OCI-LY3 (cell line): ENCODE results near the gene COMMD4.

ENCODE experiments used
- EZH2phosphoT487 ChIP-seq: fragments of 200-600 bp; shearing (Covaris generic); IDR thresholded peaks from 2 replicates; pipeline ENCODE4 v1.6.1; 2018; ENCODE audit warnings: antibody characterized with exemption, mixed run types, low read depth
- TF ChIP-seq, protein P1 (sequence below): fragments of 200-600, 300-600 bp; sonication (generic); IDR thresholded peaks from 2 replicates; pipeline ENCODE4 v1.5.1; 2014; ENCODE audit warnings: antibody characterized with exemption, low read length, low read depth

DNA sequence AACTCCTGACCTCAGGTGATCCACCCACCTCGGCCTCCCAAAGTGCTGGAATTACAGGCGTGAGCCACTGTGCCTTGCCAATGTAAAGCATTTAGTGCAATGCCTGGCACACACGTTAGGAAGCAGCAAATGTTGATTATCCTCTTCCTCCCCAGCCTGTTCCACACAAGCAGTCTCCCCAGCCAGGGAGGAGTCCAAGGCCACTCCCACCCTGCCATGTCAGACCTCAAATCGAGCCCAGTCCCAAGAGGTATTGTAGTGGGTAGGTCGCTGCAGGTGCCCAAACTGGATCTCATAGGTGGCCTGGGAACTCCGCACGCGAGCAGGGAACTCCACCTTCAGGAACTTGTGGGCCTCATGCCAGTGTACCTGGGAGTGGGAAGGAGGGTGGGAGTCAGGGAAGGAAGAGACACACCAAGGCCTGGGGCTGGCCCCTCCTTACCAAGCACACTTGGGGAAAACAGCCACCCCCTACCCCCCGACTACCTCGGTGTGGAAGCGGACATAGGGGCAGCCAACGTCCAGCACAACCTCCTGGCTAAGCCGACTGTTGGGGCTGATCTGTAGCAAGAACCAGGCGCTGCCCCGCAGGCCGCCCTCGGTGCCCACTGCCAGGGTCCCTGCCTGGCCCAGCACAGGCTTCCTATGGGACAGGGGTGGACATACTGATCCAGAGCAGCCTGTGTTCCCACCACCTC is 22.3 kb downstream of the COMMD4 start:
- TF ChIP-seq, protein P1, sequence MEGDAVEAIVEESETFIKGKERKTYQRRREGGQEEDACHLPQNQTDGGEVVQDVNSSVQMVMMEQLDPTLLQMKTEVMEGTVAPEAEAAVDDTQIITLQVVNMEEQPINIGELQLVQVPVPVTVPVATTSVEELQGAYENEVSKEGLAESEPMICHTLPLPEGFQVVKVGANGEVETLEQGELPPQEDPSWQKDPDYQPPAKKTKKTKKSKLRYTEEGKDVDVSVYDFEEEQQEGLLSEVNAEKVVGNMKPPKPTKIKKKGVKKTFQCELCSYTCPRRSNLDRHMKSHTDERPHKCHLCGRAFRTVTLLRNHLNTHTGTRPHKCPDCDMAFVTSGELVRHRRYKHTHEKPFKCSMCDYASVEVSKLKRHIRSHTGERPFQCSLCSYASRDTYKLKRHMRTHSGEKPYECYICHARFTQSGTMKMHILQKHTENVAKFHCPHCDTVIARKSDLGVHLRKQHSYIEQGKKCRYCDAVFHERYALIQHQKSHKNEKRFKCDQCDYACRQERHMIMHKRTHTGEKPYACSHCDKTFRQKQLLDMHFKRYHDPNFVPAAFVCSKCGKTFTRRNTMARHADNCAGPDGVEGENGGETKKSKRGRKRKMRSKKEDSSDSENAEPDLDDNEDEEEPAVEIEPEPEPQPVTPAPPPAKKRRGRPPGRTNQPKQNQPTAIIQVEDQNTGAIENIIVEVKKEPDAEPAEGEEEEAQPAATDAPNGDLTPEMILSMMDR, result no peak
- TF ChIP-seq EZH2phosphoT487, result no peak
